Sigmoid colon (tissue), 4 donors: Measurements from ENCODE around the gene SULF2.

Source experiments
- CTCF ChIP-seq, 4 experiments: fragments of 450-650 bp in 3 of 4; fragments of 200-600 bp in 1 of 4; IDR thresholded peaks; one replicate each; pipeline ENCODE4 v1.5.1; 2016 to 2019; ENCODE audit warnings: antibody characterized with exemption in 4 of 4, mild to moderate bottlenecking in 3 of 4, moderate library complexity in 2 of 4
- EP300 ChIP-seq, 4 donors: sonication (generic); formaldehyde crosslinking; IDR thresholded peaks; one replicate each; pipeline ENCODE4 v1.6.1; 2017; ENCODE audit warnings: antibody characterized with exemption in 4 of 4
- POLR2A ChIP-seq, 2 donors: fragments of 450-650 bp; IDR thresholded peaks; one replicate each; pipeline ENCODE4 v1.6.1; 2016; ENCODE audit warnings: antibody characterized with exemption in 2 of 2, mild to moderate bottlenecking in 2 of 2, moderate library complexity in 2 of 2

DNA sequence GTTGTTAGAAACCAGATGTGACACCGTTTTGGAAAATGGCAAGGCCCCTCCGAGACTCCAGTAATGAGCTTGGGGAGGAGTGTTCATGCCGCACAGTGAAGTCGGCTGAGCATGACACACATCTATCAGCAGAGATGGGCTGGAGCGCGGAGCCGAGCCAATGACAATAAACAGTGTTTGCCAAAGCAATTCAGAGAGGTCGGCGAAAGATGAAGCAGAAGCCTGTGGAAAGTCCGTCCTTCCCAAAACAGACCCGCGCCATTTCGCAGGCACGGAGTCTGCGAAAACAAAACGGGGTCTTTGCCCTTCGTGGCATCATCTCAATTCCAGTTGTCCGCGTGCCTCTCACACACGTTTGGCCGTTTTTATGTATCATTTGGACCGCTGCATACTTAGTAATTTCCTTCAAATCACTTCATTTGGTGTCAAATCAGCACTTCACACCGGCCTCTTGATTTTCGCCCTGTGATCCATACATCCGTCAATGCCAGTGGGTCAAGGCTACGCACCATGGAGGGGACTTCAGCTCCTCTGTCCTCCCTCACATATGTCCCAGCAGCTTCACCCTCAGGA, 71.3 kb downstream of the SULF2 start:
- TF ChIP-seq CTCF (IDR thresholded peaks at IDR 0.05) = no peak
- TF ChIP-seq POLR2A (IDR thresholded peaks at IDR 0.05) = no peak
- no peak for TF ChIP-seq EP300 (IDR thresholded peaks at IDR 0.05)
